GM19239 (cell line): ENCODE results near the gene HOATZ.

Experiments used
- DNase-seq: peaks from one replicate; pipeline ENCODE4 v3.0.0; 2011; ENCODE audit warnings: low spot score; ENCODE audit not compliant: insufficient read length
- FAIRE-seq: peaks from 2 replicates; lab custom pipeline; 2011; peaks lifted over from hg19 to GRCh38; lab: Jason Lieb, UNC

The HOATZ gene

GRCh38 chr11:111520560-111520959 is 6.0 kb downstream of the HOATZ start:
- no peak for FAIRE-seq

DNA sequence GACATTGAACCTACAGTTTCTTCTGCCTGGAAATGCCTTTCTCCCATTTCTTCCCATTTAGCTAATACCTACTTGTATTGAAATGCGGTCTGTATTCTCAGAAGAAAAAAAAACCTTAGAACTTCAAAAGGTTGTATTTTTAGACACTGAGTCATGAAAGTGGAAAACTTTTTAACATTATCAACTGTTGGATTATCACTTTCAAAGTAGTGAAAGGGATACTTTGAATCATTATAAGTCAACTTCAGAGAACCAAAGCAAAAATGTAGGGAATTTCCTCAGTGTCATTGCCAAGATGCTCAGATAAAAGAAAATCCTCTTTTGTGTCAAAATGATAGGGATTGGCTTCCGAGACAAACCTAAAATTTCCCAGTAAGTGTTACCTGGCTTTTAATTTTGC is 6.6 kb downstream of the HOATZ start:
- FAIRE-seq (no peak), DNase-seq (no peak)

More at GRCh38 chr11:111520560-111520959, 6.0 kb downstream of the HOATZ start:
- no peak for DNase-seq

DNA sequence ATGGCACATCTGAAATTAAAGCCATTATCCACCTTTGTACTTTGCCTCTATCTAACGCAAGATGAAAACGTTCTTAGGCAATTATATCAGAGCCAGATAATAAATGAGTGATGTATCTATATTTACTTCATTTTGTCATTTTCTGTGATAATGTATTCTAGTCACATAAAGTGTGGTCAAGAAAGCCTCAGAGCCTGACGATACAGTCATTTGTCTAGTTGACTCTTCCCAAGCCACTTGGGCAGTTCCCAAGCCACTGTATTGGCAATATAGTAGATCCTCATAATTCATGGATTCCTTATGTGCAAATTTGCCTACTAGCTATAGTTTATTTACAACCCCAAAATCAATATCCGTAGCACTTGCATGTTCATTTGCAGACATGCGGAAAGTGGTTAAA is 7.8 kb downstream of the HOATZ start:
- DNase-seq (no peak), FAIRE-seq (no peak)

DNA sequence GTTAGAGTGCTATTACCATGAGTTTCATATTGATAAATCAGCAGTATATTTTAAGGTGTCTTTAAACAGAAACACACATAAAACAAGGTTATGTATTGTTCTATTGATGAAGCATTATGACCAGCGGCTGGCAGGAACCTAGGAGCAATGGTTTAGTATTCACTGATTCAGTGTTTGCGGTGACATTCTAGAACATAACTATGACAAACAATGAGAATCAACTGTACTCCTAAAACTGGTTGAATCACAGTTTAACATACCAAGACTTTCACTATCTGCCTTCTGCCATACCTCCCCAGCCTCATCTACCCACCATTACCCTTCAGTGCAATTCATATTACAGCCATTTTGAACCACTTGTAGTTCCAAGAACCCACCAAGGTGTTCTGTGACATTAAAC is 8.8 kb downstream of the HOATZ start:
- FAIRE-seq (no peak), DNase-seq (no peak)

- DNase-seq (no peak), FAIRE-seq (no peak)
These were observed 9.5 kb downstream of the HOATZ start for GRCh38 chr11:111524056-111524455.

DNA sequence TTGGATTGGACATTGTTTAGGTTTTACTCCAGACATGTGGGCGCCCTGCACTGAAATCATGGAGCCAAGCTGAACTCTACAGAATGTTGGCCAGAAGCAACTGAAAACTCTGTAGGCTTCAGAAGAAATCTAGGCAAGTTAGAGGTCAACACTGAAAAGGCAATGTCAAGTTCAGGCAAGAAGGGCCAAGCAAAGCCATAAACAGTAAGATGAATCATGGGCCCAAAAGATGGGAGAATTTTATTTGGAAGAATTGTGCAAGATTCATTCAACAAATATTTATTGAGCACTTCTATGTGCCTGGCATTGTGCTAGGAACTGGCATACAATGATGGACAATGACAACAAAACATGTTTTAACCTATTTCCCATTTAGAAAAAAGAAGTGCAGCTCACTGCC is 10.9 kb downstream of the HOATZ start:
- FAIRE-seq, result no peak

GRCh38 chr11:111526501-111526900 is 11.9 kb downstream of the HOATZ start:
- FAIRE-seq (no peak), DNase-seq (no peak)

More for the DNA sequence above, 10.9 kb downstream of the HOATZ start:
- no peak for DNase-seq

DNA sequence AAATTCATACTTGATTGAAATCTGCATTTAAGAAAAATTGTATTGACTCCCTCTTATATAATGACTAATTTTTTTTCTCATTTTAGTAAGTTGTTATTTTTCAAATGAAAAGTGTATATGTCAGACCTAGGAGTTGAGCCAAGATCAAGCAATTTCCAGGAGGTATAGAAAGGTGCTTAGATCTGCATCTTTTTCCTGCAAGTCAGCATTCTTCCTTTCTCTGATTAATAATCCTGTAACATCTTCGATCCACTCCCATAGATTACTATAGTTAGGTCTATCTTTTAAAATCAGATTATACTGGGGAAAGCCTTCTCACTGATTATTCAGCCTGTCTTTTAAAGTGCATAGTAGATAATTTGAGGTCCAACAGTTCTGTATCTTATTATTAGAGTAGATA is 12.7 kb downstream of the HOATZ start:
- DNase-seq, result no peak
- no peak for FAIRE-seq

GRCh38 chr11:111528557-111528956 is 14.0 kb downstream of the HOATZ start:
- FAIRE-seq (no peak), DNase-seq (no peak)

GRCh38 chr11:111530091-111530490 is 15.5 kb downstream of the HOATZ start:
- DNase-seq, result no peak
- no peak for FAIRE-seq

DNA sequence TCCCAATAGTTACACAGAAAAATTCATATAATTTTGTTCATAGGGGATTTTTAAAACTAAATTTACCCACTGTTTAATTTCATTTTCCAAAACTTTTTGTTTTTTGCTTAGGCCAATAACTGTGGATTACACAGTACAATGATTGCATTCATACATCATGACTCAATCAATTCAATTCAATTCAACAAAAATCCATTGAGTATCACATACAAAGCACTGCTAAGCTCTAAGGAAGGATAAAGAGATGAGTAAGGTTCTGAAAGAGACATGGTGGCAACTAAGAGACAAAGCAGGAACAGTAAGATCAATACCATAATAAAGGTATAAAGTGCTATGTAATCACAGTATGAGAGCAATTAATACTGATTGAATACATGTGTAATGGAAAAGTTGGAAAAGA is 16.6 kb downstream of the HOATZ start:
- FAIRE-seq (no peak), DNase-seq (no peak)

- FAIRE-seq, result peak; percentile 62
- DNase-seq, result no peak
These were observed 17.2 kb downstream of the HOATZ start for GRCh38 chr11:111531687-111532364.

GRCh38 chr11:111532365-111532709 is 17.8 kb downstream of the HOATZ start:
- FAIRE-seq (no peak), DNase-seq (no peak)

DNA sequence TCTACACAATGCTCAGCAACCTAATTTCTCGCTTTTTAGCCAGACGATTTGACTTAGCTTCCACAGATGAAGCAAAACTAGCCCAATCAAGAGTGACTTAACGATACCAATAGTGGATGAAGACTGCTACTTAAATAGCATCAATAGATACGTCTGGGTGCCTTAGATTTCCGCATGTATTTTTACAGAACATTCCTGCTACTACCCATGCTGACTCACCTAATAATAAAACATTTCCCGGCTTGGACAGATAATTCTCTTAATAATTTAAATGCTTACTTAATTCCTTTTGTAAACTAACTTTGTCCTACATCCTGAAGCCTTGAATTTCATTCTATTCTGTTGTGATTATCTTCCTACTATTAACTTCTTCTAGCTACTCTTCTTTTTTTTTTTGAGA is 20.7 kb downstream of the HOATZ start:
- no peak for DNase-seq
- FAIRE-seq, result no peak

DNA sequence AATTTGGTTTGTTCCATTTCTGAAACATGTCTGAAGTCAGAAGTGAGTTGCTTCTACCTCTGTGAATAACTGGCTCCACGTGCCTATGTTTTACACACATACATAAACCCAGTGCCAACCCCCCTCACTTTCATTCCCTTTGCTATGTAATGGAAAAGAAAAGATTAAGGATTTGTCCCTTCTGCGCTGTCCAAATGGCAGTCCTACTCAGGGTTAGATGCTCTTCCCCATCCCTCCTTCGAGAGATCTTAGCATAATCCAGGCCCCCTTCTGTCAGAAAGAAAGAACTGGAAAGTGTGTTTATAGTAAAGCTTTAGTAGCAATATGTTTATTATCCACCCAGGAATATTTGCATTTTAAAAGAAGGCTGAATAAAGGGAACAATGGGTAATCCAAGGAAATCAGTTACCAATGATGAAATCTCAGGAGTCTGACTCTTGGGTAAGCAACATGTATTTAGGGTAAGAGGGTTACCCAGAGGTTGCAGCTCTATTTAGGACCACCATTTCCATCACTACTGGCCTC is 22.8 kb downstream of the HOATZ start:
- FAIRE-seq (no peak), DNase-seq (no peak)

DNA sequence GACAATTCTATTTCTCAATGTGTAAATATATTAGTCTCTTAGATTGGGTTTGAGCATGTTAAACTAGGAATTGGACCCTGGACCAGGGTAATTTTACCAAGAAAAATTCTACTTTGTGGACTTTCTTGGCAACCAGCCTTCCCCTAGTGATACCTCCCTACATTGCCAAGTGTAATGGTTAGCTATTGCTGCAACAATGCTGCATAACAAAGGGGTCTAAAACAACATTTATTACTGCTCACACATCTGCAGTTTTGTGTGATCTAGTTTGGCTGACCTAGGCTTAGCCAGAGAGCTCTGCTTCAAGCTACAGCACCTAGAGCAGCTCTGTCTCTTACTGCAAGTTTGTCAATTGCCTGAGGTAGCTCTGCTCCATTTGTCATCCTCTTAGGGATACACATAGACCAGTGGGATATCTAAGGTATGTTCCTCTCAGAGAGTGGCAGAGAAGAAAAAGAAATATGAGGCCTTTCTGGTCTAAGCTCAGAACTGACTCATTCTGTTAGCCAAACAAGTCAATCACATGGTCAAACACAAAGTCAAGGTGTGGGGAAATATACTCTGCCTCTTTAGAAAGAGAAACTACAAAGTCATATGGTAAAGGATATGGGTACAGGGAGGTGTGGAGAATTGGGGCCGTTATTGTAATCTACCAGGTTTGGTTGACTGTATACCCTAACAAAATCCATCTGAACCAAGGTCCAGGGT is 24.0 kb downstream of the HOATZ start:
- DNase-seq (no peak), FAIRE-seq (no peak)

DNA sequence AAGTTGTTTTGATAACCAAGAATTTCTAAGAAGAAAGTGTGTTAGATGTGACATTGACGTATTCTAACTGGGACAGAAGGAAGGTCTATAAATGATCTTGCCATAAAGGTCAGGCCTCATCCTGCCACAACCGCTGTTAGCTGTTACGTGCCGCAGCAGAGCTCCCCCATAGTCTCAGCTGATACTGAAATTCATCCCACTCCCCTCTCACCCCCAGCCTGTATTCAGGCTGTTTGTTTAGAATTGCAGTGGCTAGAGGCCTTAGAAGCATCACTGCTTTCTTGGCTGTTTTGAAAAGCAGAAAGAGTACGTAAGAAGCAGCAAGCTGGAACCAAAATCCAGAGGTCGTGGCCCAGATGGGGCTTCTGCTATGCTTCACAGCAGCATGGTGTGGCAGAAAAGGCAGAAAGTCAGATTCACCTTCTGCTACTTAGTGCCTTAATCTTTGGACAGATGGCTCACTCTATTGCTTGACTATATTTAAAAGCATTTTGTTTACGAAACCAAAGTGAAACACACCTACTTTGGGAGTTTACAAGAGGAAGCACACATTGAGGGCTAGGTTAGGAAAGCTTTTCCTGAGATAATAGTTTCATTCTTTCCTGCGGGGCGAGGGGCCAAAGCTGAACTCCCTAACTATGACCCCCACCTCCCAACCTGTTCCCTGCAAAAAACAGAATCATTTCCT is 25.0 kb downstream of the HOATZ start:
- DNase-seq (no peak), FAIRE-seq (no peak)

GRCh38 chr11:111540114-111540936 is 25.7 kb downstream of the HOATZ start, which contains the start of gene LAYN:
TSS of gene LAYN (plus strand) at chr11:111540720. CDS start at chr11:111540844, 124 bp downstream.
- FAIRE-seq, result no peak
- DNase-seq, result no peak

GRCh38 chr11:111540937-111541253 is 26.3 kb downstream of the HOATZ start:
- FAIRE-seq, result no peak
- DNase-seq, result no peak

DNA sequence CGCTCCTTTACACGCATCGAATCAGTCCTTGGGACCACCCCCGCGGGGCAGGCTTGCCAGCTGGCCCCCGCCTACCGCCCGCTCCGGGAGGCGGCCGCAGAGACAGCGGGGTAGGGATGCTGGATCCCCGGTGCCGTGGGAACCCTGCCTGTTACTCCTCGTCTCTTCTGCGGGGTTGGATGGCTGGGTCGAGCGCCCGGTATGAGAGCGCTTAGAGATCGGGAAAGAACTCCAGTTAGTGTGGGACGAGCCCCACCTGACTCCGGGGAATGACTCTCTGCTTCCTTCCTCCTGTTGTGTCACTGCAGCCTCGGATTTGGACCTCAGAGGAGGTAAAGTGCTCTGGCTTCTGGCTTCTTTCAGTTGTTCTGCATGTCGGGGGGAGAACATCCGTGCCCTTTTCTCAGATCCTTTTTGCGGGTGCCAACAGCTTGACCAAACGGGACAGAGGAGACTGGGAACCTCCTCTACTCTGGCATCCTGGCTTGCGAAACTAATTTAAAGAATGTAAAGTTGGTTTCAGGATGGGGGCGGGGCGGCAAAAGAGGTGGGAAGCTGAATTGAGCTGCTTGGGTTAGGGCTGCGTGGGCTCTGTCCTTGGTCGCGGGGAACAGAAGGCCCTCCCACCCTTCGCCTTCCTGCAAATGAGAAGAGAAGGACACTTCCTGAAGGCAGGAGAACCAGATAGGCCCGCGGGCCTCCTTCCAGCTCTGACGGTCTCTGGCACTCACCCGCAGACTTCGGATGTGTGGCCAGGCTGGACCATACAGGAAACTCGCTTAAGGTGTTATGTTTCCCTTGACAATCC is 26.9 kb downstream of the HOATZ start:
- FAIRE-seq, result no peak
- DNase-seq, result no peak
